Right atrium auricular region (tissue), 2 donors: ENCODE measurements around the gene PACS1. TPM values are rescaled to one million over a fixed set of nuclear protein-coding genes. Genes with fewer than 3 reads are reported as not detected.

Experiments used
- DNase-seq: peaks from one replicate; pipeline ENCODE4 v3.0.0-alpha.2; 2019; ENCODE audit warnings: low spot score
- H3K27ac ChIP-seq, 2 donors: fragments of 200-600 bp; sonication (generic); 1 replicate in 1 of 2; 2 replicates in 1 of 2; pipeline ENCODE4 v1.5.1; 2016 to 2019
- H3K27me3 ChIP-seq, 2 donors: fragments of 200-600 bp; sonication (generic); one replicate each; pipeline versions ENCODE4 v1.5.1 to v1.6.0; 2017 to 2019
- H3K36me3 ChIP-seq: fragments of 200-600 bp; sonication (generic); one replicate; pipeline ENCODE4 v1.5.1; 2016
- H3K4me1 ChIP-seq, 2 donors: fragments of 200-600 bp; sonication (generic); one replicate each; pipeline versions ENCODE4 v1.5.1 to v1.6.0; 2017 to 2019
- H3K4me3 ChIP-seq, 2 donors: fragments of 200-600 bp; sonication (generic); 1 replicate in 1 of 2; 2 replicates in 1 of 2; pipeline ENCODE4 v1.5.1; 2017 to 2019; ENCODE audit warnings: mild to moderate bottlenecking in 1 of 2, moderate library complexity in 1 of 2
- H3K9me3 ChIP-seq, 2 donors: fragments of 200-600 bp; sonication (generic); one replicate each; pipeline ENCODE4 v1.5.1; 2019
- CTCF ChIP-seq, 2 donors: fragments of 200-600 bp; sonication (generic); IDR thresholded peaks; one replicate each; pipeline ENCODE4 v1.5.1; 2019; ENCODE audit warnings: antibody characterized with exemption in 2 of 2
- total RNA-seq, 2 donors: library from RNA; depleted of rRNA; stranded (reverse); fragments of >200 nt; gene quantifications; one replicate each; pipeline ENCODE4 v1.1.0, GENCODE V29; 2016

PACS1 gene
- total RNA-seq, 2 donors from 2014 or later, result 47.7 to 88.9 TPM

GRCh38 chr11:66235141-66235540 is 165.1 kb downstream of the PACS1 start:
- TF ChIP-seq CTCF (IDR thresholded peaks at IDR 0.05), result no peak
- no peaks in the 10 kb centered on the region for H3K4me1 ChIP-seq
- H3K9me3 ChIP-seq, result no peaks in the 10 kb centered on the region
- H3K27ac ChIP-seq, result no peak overlapping the region
- H3K27me3 ChIP-seq, result no peaks in the 10 kb centered on the region
- DNase-seq, result no peak
- no peak overlapping the region for H3K4me3 ChIP-seq
- peaks cover 89% of the 10 kb centered on the region for H3K36me3 ChIP-seq

GRCh38 chr11:66237867-66238266 is 167.8 kb downstream of the PACS1 start:
- no peak overlapping the region for H3K4me3 ChIP-seq
- no peak overlapping the region for H3K27ac ChIP-seq
- H3K36me3 ChIP-seq, result peaks cover 85% of the 10 kb centered on the region
- no peaks in the 10 kb centered on the region for H3K27me3 ChIP-seq
- no peaks in the 10 kb centered on the region for H3K4me1 ChIP-seq
- H3K9me3 ChIP-seq, result no peaks in the 10 kb centered on the region
- TF ChIP-seq CTCF (IDR thresholded peaks at IDR 0.05), result no peak
- DNase-seq, result no peak

GRCh38 chr11:66238786-66239413 is 168.8 kb downstream of the PACS1 start:
- H3K9me3 ChIP-seq, result no peaks in the 10 kb centered on the region
- no peak overlapping the region for H3K27ac ChIP-seq
- H3K36me3 ChIP-seq, result peaks cover 75% of the 10 kb centered on the region
- no peak overlapping the region for H3K4me3 ChIP-seq
- H3K4me1 ChIP-seq, result no peaks in the 10 kb centered on the region
- H3K27me3 ChIP-seq, result no peaks in the 10 kb centered on the region
- DNase-seq, result no peak
- no peak for TF ChIP-seq CTCF (IDR thresholded peaks at IDR 0.05)

GRCh38 chr11:66239511-66239910 is 169.4 kb downstream of the PACS1 start:
- Histone ChIP-seq H3K27me3 (no peaks in the 10 kb centered on the region), H3K4me1 (no peaks in the 10 kb centered on the region), H3K4me3 (no peak overlapping the region), H3K27ac (no peak overlapping the region), H3K9me3 (no peaks in the 10 kb centered on the region), H3K36me3 (peaks cover 75% of the 10 kb centered on the region)
- DNase-seq, result no peak
- TF ChIP-seq CTCF (IDR thresholded peaks at IDR 0.05), result no peak

GRCh38 chr11:66239998-66240780 is 170.1 kb downstream of the PACS1 start:
- no peak overlapping the region for H3K27ac ChIP-seq
- no peak overlapping the region for H3K4me3 ChIP-seq
- H3K27me3 ChIP-seq, result no peaks in the 10 kb centered on the region
- H3K4me1 ChIP-seq, result no peaks in the 10 kb centered on the region
- no peak for DNase-seq
- H3K36me3 ChIP-seq, result peaks cover 72% of the 10 kb centered on the region
- no peak for TF ChIP-seq CTCF (IDR thresholded peaks at IDR 0.05)
- H3K9me3 ChIP-seq, result no peaks in the 10 kb centered on the region
